H1 (cell line): ENCODE results near the gene ASGR1. TPM values are rescaled to one million over a fixed set of nuclear protein-coding genes. Genes with fewer than 3 reads are reported as not detected.

Experiments used
- KDM1A ChIP-seq: fragments of 200-600, 300-600 bp; sonication (generic); IDR thresholded peaks from 2 replicates; pipeline ENCODE4 v1.7.1; 2016; ENCODE audit warnings: mild to moderate bottlenecking, low read length, borderline replicate concordance
- NANOG ChIP-seq: IDR thresholded peaks from 2 replicates; pipeline ENCODE4 v1.6.1; 2011; ENCODE audit warnings: low read length, low read depth, mild to moderate bottlenecking, inconsistent platforms; ENCODE audit not compliant: insufficient read depth, poor library complexity, severe bottlenecking
- PHF8 ChIP-seq: fragments of 200-600 bp; sonication (generic); conservative IDR thresholded peaks from 2 replicates; pipeline ENCODE4 v1.7.1; 2012; ENCODE audit warnings: low read depth, mild to moderate bottlenecking, inconsistent platforms, low read length, moderate library complexity
- POLR2A ChIP-seq, 2 experiments: IDR thresholded peaks; 1 replicate in 1 of 2; 2 replicates in 1 of 2; pipeline ENCODE4 v1.6.1; 2011; ENCODE audit warnings: low read depth in 2 of 2, low read length in 2 of 2, mild to moderate bottlenecking in 2 of 2; ENCODE audit errors: control extremely low read depth in 1 of 2
- RBBP5 ChIP-seq: IDR thresholded peaks from 2 replicates; pipeline ENCODE4 v1.7.1; 2012; ENCODE audit warnings: low read depth, mild to moderate bottlenecking, inconsistent platforms, low read length, moderate library complexity, borderline replicate concordance
- RXRA ChIP-seq: IDR thresholded peaks from 2 replicates; pipeline ENCODE4 v1.6.1; 2011; ENCODE audit warnings: low read depth, mild to moderate bottlenecking, low read length, moderate library complexity; ENCODE audit not compliant: insufficient read depth
- polyA plus RNA-seq, 7 experiments: library from polyadenylated mRNA; depleted of rRNA in 3 of 7; stranded (reverse) in 5 of 7; unstranded in 2 of 7; fragments of >200 nt in 5 of 7; fragments of 200-250 nt in 2 of 7; gene quantifications; 1 replicate in 5 of 7; 2 replicates in 1 of 7; 4 replicates in 1 of 7; pipeline versions ENCODE4 v1.2.1 to v1.2.3, GENCODE V29; 2011 to 2013; ENCODE audit warnings: missing spikeins in 2 of 7, mixed read lengths in 2 of 7
- total RNA-seq: library from RNA; stranded (reverse); fragmentation: NEBNext Ultra II Directional; extraction: Animal tissue kit (Norgen Biotek cat#: 25700); gene quantifications from 2 replicates; pipeline ENCODE4 v1.2.1, GENCODE V29; 2021
- TF ChIP-seq, protein P1 (sequence below): IDR thresholded peaks from 2 replicates; pipeline ENCODE4 v1.6.1; 2012; ENCODE audit warnings: inconsistent platforms

ASGR1 gene
- total and polyA plus RNA-seq, 2 of the 8 experiments (the other 6 are each of a cell fraction or from before 2014, with no cell fraction given), result 10.8 to 14.5 TPM

DNA sequence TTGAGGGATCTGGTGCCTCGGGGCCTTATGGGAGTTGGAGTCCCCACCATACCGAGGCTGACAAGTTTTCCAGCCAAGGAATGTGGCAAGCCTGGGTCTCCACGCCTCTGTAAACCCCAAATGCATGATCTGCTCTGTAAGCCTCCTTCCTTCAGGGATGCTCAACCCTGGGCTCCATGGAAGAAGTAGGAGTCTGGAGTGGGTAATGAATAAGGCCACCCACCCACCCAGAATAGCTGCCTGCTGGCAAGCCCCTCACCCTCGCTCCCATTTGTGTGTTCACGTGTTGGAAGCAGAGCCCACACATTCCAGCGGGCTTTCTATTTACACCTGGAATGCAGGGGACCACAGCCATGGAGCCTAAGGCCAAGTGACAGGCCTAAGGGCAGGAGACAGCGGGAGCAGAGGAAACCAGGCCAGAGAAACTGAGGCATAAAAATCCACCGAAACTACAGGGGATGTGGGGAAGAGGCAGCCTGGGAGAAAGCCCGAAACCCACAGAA is 36.0 kb upstream of the ASGR1 start (continued):
- no peak for TF ChIP-seq KDM1A
- no peak for TF ChIP-seq RBBP5
- TF ChIP-seq POLR2A (IDR thresholded peaks at IDR 0.05; ENCODE audit: control extremely low read depth in 1 of 2, low read depth in 2 of 2, low read length in 2 of 2), result peak in 1 of 2 experiments; percentile 24; a peak in 1 of 3 replicates
- no peak for TF ChIP-seq NANOG
- TF ChIP-seq RXRA, result no peak
- TF ChIP-seq PHF8, result no peak
- TF ChIP-seq, protein P1, sequence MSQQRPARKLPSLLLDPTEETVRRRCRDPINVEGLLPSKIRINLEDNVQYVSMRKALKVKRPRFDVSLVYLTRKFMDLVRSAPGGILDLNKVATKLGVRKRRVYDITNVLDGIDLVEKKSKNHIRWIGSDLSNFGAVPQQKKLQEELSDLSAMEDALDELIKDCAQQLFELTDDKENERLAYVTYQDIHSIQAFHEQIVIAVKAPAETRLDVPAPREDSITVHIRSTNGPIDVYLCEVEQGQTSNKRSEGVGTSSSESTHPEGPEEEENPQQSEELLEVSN, result no peak
